CD4-positive, alpha-beta T cell treated with Interleukin-10 for 1 hour (primary cell): ENCODE measurements around the gene SLC25A27.

ENCODE experiments used
- DNase-seq: peaks from one replicate; pipeline ENCODE4 v3.0.0-alpha.2; 2020

The SLC25A27 gene

DNA sequence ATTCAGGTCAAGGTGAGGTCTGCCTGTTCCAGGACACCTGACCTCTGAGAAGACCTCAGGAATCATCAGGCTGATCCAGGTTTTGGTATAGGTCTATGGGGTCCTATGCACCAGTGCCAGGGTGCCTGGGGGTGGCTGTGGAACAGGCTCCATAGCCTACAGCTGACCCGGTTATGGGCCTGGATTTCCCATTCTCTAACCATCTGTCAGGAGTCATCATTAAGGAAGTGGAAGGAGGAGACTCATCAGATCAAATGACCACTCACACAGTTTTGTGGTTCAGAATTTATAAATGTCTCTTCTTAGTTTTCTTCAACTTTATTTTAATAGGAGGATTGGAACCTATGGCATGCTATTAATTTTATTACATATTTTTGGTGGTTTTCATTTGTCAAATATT lies 67.6 kb downstream of the SLC25A27 start:
- DNase-seq = no peak
